HG03060 (cell line): ENCODE results near the gene HHAT.
"Not testable (repeated sequence)": the region's sequence is repeated elsewhere in the genome, so short reads cannot be mapped to it uniquely, and the experiment has no call there.

Source experiments
- ATAC-seq: cut with Tn5 transposase; IDR thresholded peaks from one replicate; pipeline ENCODE4 v1.9.1; 2021; ENCODE audit warnings: low read depth, moderate number of reproducible peaks; ENCODE audit not compliant: unreplicated experiment

HHAT gene

DNA sequence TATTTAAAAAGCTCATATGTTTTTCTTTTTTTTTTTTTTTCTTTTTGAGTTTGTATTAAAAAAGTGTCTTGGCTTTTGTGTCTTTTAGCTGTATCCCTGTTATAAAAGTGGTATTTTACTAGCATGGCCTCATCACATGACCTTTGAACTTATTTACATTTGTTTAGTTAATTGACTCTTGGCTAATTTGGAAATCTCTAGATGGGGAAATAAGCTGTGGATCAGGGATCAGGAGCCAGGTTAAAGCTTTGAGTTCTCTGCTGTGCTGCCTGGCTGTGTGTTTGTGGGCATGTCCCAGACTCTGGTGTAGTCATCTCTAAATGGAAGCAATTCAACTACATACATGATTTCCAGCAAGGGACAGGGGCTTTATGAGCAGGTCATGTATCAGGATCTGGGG, 56.5 kb downstream of the HHAT start:
- ATAC-seq, result no peak

GRCh38 chr1:210394281-210394821, 65.6 kb downstream of the HHAT start:
- peak; percentile 74 for ATAC-seq

- ATAC-seq, result no peak
Measured at GRCh38 chr1:210396541-210396940, 67.8 kb downstream of the HHAT start.

GRCh38 chr1:210397252-210397651, 68.5 kb downstream of the HHAT start:
- no peak for ATAC-seq

DNA sequence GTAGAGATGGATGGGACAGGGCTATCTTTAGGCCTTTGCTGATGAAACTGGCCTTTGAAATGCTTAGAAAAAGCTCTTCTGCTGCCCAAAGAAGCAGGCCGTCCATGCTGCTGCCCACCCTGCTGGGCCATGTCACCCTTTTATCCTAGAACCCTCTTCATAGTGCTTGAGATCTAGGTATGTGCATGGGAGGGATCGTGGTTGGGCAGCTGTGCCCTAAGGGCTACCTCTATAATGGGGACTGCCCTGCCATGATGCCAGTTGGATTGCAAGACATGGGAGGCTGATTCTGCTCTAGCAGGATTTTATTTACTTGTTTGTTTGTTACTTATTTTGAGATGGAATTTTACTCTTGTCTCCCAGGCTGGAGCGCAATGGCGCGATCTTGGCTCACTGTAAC, 69.0 kb downstream of the HHAT start:
- ATAC-seq, result no peak

- ATAC-seq, result no peak
Measured at GRCh38 chr1:210398466-210398865, 69.8 kb downstream of the HHAT start.

DNA sequence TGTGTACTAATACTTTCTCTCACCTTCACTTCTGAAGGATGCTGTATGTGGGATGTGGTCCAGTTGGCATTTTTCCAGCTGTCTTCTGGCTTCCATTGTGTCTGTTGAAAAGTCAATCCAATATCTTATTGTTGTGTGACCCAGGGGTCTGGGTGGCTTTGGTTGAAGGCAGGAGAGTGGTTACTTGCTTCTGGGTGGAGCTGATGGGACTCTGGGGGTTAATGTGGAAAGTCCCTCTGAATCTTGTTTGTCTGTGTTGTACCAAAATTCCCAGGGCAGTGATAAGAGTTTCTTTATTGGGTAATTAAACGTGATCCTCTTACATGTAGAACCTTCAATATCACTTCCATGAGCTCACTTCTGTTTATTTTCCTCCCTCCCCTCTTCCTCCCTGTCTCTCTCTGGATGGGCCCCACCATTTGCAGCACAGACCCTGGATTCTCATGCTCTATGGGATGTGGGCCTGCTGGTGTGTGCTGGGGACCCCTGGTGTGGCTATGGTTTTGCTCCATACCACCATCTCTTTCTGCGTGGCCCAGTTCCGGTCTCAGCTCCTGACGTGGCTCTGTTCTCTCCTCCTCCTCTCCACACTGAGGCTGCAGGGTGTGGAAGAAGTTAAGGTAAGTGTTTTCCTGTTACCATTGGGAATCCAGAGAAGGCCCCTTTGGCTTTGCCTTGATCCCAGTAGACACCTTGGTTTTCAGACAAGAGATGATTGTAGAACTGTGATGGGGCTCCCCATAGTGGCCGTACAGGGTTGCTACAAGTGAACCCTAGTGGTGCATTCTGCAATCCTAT, 71.5 kb downstream of the HHAT start:
- peak; percentile 76 for ATAC-seq

- ATAC-seq, result no peak
Measured at GRCh38 chr1:210402560-210402959, 73.9 kb downstream of the HHAT start.

DNA sequence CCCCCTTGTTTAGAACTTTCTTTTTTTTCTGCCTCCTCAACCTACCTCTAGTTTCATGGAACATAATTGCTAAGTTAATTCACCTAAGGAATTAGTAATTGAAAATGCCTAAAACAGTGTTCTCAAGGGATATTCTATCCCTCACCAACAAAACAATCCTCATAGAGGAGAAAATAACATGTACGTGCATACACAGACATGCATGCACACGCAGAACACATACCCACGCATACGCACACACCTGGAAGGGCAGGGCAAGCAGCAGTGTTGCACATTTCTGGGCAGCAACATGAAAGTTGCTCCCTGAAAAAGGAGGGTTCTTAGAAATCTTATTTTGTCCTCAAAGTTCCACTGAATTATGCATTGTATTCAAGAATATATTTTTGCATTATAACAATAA, 76.6 kb downstream of the HHAT start:
- no peak for ATAC-seq

GRCh38 chr1:210406341-210406740, 77.6 kb downstream of the HHAT start:
- ATAC-seq, result not testable (repeated sequence)

DNA sequence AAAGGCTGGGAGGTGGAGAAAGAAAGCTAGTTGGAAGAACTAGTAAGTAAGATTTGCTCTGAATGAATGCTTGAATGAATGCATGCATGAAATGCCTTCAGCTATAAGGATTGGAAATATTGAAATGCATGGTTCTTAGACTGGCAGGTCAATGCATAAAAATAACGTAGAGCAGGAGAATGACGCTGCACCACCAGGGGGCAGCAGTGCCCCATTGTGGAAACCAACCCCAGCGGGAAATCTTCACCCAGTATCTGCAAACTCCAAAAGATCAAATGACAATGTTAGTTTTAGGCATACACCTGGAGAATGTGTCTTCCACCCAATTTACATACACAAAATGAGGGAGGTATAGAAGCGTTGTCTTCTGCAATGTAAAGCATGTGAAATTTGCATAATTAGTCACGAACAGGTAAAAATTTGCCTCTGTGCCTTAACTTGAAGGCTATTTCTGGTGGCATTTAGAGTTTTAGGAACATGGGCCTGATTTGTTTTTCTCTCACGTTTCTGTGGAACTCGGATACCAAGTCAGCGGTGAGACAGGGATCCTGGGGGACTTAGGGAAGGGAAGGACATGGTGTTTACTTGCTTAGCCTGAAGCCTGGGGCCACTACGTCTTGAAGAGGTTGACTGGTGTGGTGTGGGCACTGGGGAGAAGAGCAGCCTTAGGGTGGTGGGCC, 78.6 kb downstream of the HHAT start:
- peak; percentile 78 for ATAC-seq

DNA sequence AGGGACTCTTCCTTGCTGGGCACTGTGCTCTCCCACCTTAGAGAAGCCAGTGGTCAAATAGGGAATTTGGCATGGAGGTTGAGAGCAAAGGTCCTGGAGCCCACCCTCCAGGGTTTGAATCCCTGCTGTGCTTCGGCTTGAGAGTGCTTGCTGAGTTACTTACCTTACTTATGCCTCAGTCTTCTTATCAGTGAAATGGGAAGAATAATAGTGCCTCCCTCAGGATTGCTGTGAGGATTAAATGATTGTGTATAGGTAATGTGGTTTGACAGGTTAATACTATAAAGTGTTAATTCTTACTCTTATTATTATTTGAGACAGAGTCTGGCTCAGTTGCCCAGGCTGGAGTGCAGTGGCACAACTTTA, 79.2 kb downstream of the HHAT start:
- no peak for ATAC-seq

- ATAC-seq, result no peak
Measured at GRCh38 chr1:210412240-210412639, 83.5 kb downstream of the HHAT start.

- ATAC-seq, result no peak
Measured at GRCh38 chr1:210413951-210414350, 85.2 kb downstream of the HHAT start.

GRCh38 chr1:210415846-210416448, 87.2 kb downstream of the HHAT start:
- ATAC-seq, result no peak

GRCh38 chr1:210416681-210417080, 88.0 kb downstream of the HHAT start:
- ATAC-seq, result no peak

GRCh38 chr1:210417881-210418280, 89.2 kb downstream of the HHAT start:
- no peak for ATAC-seq

DNA sequence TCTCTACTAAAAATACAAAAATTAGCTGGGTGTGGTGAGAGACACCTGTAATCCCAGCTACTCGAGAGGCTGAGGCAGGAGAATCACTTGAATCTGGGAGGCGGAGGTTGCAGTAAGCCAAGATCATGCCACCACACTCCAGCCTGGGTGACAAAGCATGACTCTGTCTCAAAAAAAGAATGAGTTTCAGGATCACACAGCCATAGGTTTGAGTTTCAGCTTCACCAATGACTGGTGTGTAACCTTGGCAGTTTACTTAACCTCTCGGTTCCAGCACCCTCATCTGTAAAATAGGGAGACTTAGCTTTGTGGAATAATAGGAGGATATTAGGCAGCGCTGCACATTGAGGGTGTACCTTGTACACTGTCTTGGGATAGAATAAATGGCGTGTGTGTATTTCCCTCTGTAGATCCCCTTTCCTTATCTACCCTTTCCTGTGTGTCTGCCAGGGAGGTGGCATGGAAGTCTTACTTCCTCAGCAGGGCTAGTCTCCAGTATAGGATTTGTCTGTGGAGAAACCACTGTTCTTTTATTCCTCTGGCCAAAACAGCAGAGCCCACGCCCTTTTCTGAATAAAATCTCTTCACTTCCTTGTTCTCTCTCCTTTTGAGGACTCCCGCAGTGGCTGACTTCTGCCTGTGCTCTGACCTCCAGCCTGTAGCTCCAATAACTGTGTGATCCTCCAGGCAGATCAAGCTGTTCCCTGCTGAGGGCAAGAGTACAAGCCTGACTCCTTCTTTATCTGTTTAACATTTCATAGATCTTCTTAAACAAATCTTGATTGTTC, 90.4 kb downstream of the HHAT start:
- ATAC-seq, result no peak

DNA sequence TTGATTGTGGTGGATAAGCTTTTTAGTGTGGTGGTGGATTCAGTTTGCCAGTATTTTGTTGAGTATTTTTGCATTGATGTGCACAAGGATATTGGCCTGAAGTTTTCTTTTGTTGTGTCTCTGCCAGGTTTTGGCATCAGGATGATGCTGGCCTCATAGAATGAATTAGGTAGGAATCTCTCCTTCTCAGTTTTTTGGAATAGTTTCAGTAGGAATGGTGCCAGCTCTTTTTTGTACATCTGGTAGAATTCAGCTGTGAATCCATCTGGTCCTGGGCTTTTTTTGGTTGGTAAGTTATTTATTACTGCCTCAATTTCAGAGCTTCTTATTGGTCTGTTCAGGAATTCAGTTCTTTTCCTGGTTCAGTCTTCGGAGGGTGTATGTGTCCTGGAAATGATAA, 98.0 kb downstream of the HHAT start:
- ATAC-seq, result not testable (repeated sequence)

GRCh38 chr1:210428696-210429095, 100.0 kb downstream of the HHAT start:
- no peak for ATAC-seq

DNA sequence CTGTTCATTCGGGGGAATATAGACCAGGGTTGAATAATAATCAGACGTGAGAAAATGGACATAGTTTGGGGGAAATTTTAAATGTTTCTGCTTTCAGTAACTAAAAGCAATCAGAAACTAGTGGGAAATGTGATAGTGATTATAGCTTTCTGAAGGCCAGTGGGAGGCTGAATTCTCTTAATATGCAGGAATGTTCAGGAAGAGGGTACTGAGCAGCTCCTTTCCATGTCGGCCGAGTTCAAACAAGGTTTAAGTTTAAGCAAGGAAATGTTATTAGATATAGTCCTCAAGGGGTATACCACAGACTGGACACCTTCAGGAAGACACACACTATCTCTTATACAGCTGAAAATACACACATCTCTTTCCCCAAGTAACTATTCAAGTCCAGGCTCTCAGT, 105.5 kb downstream of the HHAT start:
- ATAC-seq, result no peak
